Spleen (tissue), 7 donors: Measurements from ENCODE around the gene ZFX.

Experiments
- POLR2A ChIP-seq, 3 donors: fragments of 450-650 bp; IDR thresholded peaks; one replicate each; pipeline ENCODE4 v1.5.1; 2017; ENCODE audit warnings: antibody characterized with exemption in 3 of 3, mild to moderate bottlenecking in 1 of 3
- TF ChIP-seq, protein P1 (sequence below), 11 experiments: fragments of 200-600 bp in 7 of 11; fragments of 450-650 bp in 4 of 11; sonication (generic) in 4 of 11; IDR thresholded peaks in 8 of 11; conservative IDR thresholded peaks in 3 of 11; 1 replicate in 7 of 11; 2 replicates in 4 of 11; pipeline versions ENCODE4 v1.4.0 to v1.8.0; 2016 to 2021; ENCODE audit warnings: antibody characterized with exemption in 11 of 11, inconsistent platforms in 4 of 11, mild to moderate bottlenecking in 1 of 11
- donor health status: DM: no; HTN: no; CAD: no; lungs with moderate emphysema.
- donor health status: DM: no; HTN: no; CAD: no.
- donor health status: DM: no; HTN: no; CAD: no.

DNA sequence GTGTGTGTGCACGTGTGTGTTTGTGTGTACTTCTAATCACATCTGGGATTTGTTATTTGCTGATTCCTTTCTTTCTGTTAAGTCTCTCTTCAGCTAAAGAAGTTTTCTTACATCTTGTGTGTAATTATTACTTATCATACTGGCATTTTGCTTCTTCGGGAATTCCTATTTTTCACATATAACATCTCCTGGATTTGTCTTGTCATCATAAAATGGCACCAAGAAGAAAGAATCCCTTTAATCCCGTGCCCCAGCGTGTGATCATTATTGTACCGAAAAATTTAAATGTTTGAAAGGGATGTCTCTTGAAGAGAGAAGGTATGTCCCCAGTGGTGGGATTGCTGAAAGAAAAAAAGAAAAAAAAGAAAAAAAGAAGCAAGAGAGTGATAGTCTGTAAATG is 72.3 kb downstream of the ZFX start:
- TF ChIP-seq, protein P1, sequence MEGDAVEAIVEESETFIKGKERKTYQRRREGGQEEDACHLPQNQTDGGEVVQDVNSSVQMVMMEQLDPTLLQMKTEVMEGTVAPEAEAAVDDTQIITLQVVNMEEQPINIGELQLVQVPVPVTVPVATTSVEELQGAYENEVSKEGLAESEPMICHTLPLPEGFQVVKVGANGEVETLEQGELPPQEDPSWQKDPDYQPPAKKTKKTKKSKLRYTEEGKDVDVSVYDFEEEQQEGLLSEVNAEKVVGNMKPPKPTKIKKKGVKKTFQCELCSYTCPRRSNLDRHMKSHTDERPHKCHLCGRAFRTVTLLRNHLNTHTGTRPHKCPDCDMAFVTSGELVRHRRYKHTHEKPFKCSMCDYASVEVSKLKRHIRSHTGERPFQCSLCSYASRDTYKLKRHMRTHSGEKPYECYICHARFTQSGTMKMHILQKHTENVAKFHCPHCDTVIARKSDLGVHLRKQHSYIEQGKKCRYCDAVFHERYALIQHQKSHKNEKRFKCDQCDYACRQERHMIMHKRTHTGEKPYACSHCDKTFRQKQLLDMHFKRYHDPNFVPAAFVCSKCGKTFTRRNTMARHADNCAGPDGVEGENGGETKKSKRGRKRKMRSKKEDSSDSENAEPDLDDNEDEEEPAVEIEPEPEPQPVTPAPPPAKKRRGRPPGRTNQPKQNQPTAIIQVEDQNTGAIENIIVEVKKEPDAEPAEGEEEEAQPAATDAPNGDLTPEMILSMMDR (IDR thresholded peaks at IDR 0.05 in 8 of 11, conservative IDR thresholded peaks at IDR 0.05 in 3 of 11), result no peak
- no peak for TF ChIP-seq POLR2A (IDR thresholded peaks at IDR 0.05)
